Liver (tissue), 9 donors: ENCODE measurements around the gene CARD16. TPM values are rescaled to one million over a fixed set of nuclear protein-coding genes. Genes with fewer than 3 reads are reported as not detected.

Source experiments
- DNase-seq: peaks from one replicate; pipeline ENCODE4 v3.0.0-alpha.2; 2017; ENCODE audit warnings: low spot score
- H3K27ac ChIP-seq, 2 donors: one replicate each; pipeline ENCODE4 v1.7.0; 2013; ENCODE audit warnings: inconsistent platforms in 2 of 2, low read length in 2 of 2, control low read depth in 1 of 2, low read depth in 1 of 2, mild to moderate bottlenecking in 1 of 2
- H3K27me3 ChIP-seq, 4 donors: one replicate each; pipeline versions ENCODE4 v1.6.1 to v1.7.0; 2013; ENCODE audit warnings: low read length in 3 of 4, inconsistent platforms in 1 of 4, mild to moderate bottlenecking in 1 of 4, moderate library complexity in 1 of 4; ENCODE audit not compliant: control insufficient read depth in 4 of 4, insufficient read depth in 4 of 4
- H3K36me3 ChIP-seq, 4 donors: one replicate each; pipeline versions ENCODE4 v1.6.1 to v1.7.0; 2013; ENCODE audit warnings: low read length in 3 of 4, mild to moderate bottlenecking in 3 of 4, low read depth in 1 of 4, moderate library complexity in 1 of 4; ENCODE audit not compliant: control insufficient read depth in 4 of 4, insufficient read depth in 3 of 4
- H3K4me1 ChIP-seq, 4 donors: one replicate each; pipeline versions ENCODE4 v1.6.1 to v1.7.0; 2013; ENCODE audit warnings: low read length in 3 of 4, mild to moderate bottlenecking in 3 of 4, moderate library complexity in 1 of 4; ENCODE audit not compliant: control insufficient read depth in 4 of 4, insufficient read depth in 4 of 4
- H3K4me3 ChIP-seq, 3 donors: one replicate each; pipeline versions ENCODE4 v1.6.1 to v1.7.0; 2013; ENCODE audit warnings: low read length in 3 of 3, control low read depth in 1 of 3, low read depth in 1 of 3, mild to moderate bottlenecking in 1 of 3
- H3K9ac ChIP-seq, 2 donors: one replicate each; pipeline ENCODE4 v1.7.0; 2013; ENCODE audit warnings: low read length in 2 of 2, mild to moderate bottlenecking in 2 of 2, moderate library complexity in 2 of 2, control low read depth in 1 of 2, low read depth in 1 of 2
- H3K9me3 ChIP-seq, 4 donors: one replicate each; pipeline versions ENCODE4 v1.6.1 to v1.7.0; 2013; ENCODE audit warnings: low read length in 3 of 4; ENCODE audit not compliant: control insufficient read depth in 4 of 4
- ATF3 ChIP-seq: IDR thresholded peaks from 2 replicates; pipeline ENCODE4 v1.6.1; 2016; ENCODE audit warnings: antibody characterized with exemption
- CTCF ChIP-seq: fragments of 150-350 bp; IDR thresholded peaks from 2 replicates; pipeline ENCODE4 v1.5.1; 2017; ENCODE audit warnings: improper control_type of control experiment, low read depth, low read length; ENCODE audit not compliant: missing input control
- EGR1 ChIP-seq, 2 donors: IDR thresholded peaks; 2 replicates each; pipeline ENCODE4 v1.6.1; 2016 to 2018; ENCODE audit warnings: antibody characterized with exemption in 2 of 2, low read depth in 2 of 2
- FOXA1 ChIP-seq: IDR thresholded peaks from 2 replicates; pipeline ENCODE4 v1.6.1; 2016; ENCODE audit warnings: antibody characterized with exemption
- FOXA2 ChIP-seq: IDR thresholded peaks from 2 replicates; pipeline ENCODE4 v1.6.1; 2016; ENCODE audit warnings: antibody characterized with exemption
- GABPA ChIP-seq, 2 donors: IDR thresholded peaks in 1 of 2; conservative IDR thresholded peaks in 1 of 2; 2 replicates each; pipeline ENCODE4 v1.6.1; 2016; ENCODE audit warnings: antibody characterized with exemption in 2 of 2, mild to moderate bottlenecking in 1 of 2, moderate library complexity in 1 of 2
- HNF4A ChIP-seq, 2 donors: conservative IDR thresholded peaks; 2 replicates each; pipeline ENCODE4 v1.6.1; 2016; ENCODE audit warnings: antibody characterized with exemption in 2 of 2, mild to moderate bottlenecking in 2 of 2
- HNF4G ChIP-seq: IDR thresholded peaks from 2 replicates; pipeline ENCODE4 v1.6.1; 2016; ENCODE audit warnings: antibody characterized with exemption
- JUND ChIP-seq, 2 donors: IDR thresholded peaks; 2 replicates each; pipeline ENCODE4 v1.6.1; 2016; ENCODE audit warnings: antibody characterized with exemption in 2 of 2
- MAX ChIP-seq: IDR thresholded peaks from 2 replicates; pipeline ENCODE4 v1.6.1; 2016; ENCODE audit warnings: antibody characterized with exemption
- NR2F2 ChIP-seq: IDR thresholded peaks from 2 replicates; pipeline ENCODE4 v1.6.1; 2016; ENCODE audit warnings: antibody characterized with exemption
- RAD21 ChIP-seq, 2 donors: IDR thresholded peaks; 2 replicates each; pipeline ENCODE4 v1.6.1; 2016; ENCODE audit warnings: antibody characterized with exemption in 2 of 2, mild to moderate bottlenecking in 2 of 2
- RXRA ChIP-seq, 2 donors: IDR thresholded peaks; 2 replicates each; pipeline ENCODE4 v1.6.1; 2017 to 2018; ENCODE audit warnings: antibody characterized with exemption in 2 of 2, mild to moderate bottlenecking in 1 of 2
- SP1 ChIP-seq: IDR thresholded peaks from 2 replicates; pipeline ENCODE4 v1.6.1; 2018; ENCODE audit warnings: antibody characterized with exemption, mild to moderate bottlenecking
- TAF1 ChIP-seq: conservative IDR thresholded peaks from 2 replicates; pipeline ENCODE4 v1.6.1; 2016; ENCODE audit warnings: antibody characterized with exemption, mild to moderate bottlenecking
- YY1 ChIP-seq: IDR thresholded peaks from 2 replicates; pipeline ENCODE4 v1.6.1; 2016; ENCODE audit warnings: antibody characterized with exemption, mild to moderate bottlenecking
- WGBS: extraction: QIAGEN DNeasy Blood & Tissue Kit; methylation state at CpG from one replicate; pipeline ENCODE4 v1.1.7; 2013; 5-methylcytosine and 5-hydroxymethylcytosine counted together
- polyA plus RNA-seq, 2 donors: library from polyadenylated mRNA; stranded (reverse) in 1 of 2; unstranded in 1 of 2; fragments of 200-250 nt in 1 of 2; fragments of >200 nt in 1 of 2; fragmentation: Nextera tagmentation in 1 of 2; extraction: Ambion mirVana in 1 of 2; gene quantifications; one replicate each; pipeline versions ENCODE4 v1.2.1 to v1.2.3, GENCODE V29; 2013 to 2015
- total RNA-seq, 2 donors: library from RNA; depleted of rRNA; stranded (reverse); fragments of >200 nt; gene quantifications; one replicate each; pipeline ENCODE4 v1.2.3, GENCODE V29; 2014
- TF ChIP-seq, protein P1 (sequence below): IDR thresholded peaks from 2 replicates; pipeline ENCODE4 v1.6.1; 2016; ENCODE audit warnings: antibody characterized with exemption
- TF ChIP-seq, protein P2 (sequence below): IDR thresholded peaks from 2 replicates; pipeline ENCODE4 v1.6.1; 2016; ENCODE audit warnings: antibody characterized with exemption, mild to moderate bottlenecking
- donor health status: healthy.
- donor health status: healthy.
- donor health status: healthy.
- donor health status: healthy.
- donor health status: healthy.

Gene CARD16
- total and polyA plus RNA-seq, 4 donors: 5.1 to 10.0 (median 8.7) TPM

DNA sequence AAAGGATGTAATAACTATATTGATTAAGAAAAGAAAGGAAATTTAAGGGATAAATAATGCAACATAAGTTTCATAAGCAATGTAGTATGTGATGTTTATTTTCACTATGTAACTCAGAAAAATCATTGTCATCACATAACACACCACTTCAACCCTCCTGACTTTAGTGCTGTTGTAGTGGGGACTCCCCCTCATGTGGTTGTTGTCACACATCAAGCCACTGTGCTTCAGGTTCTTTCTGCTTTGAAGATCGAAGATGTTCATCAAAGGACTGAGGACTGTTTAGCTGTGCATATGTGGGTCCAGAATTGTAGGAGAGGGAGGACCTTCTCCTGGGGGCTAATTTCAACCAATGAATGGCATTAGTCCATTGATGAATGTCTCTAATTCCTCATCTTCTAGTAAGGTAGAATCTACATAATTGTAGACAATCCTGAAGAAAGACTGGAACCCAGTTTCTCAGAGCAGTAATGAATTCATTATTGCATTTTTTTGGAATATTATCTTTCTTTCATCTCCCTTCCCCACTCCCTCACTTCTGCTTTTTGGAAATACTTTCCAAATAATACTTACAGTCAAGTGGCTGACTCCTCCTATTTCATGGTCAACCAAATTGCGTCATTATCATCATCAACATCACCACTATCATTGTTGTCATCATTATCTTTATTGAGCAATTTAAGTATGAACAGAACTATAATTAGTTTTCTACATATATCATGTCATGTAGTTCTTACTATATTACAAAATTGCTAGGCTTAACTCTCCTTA, 9.8 kb upstream of the CARD16 start:
- 86% methylated on average over 2 of the region's 2 CpGs for WGBS
- no peak for DNase-seq
- Histone ChIP-seq H3K36me3 (no peaks in the 10 kb centered on the region), H3K27ac (no peak overlapping the region), H3K9me3 (no peaks in the 10 kb centered on the region), H3K9ac (no peak overlapping the region), H3K4me1 (no peaks in the 10 kb centered on the region), H3K4me3 (no peak overlapping the region), H3K27me3 (no peaks in the 10 kb centered on the region)
- TF ChIP-seq, protein P1, sequence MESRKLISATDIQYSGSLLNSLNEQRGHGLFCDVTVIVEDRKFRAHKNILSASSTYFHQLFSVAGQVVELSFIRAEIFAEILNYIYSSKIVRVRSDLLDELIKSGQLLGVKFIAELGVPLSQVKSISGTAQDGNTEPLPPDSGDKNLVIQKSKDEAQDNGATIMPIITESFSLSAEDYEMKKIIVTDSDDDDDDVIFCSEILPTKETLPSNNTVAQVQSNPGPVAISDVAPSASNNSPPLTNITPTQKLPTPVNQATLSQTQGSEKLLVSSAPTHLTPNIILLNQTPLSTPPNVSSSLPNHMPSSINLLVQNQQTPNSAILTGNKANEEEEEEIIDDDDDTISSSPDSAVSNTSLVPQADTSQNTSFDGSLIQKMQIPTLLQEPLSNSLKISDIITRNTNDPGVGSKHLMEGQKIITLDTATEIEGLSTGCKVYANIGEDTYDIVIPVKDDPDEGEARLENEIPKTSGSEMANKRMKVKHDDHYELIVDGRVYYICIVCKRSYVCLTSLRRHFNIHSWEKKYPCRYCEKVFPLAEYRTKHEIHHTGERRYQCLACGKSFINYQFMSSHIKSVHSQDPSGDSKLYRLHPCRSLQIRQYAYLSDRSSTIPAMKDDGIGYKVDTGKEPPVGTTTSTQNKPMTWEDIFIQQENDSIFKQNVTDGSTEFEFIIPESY: no peak

- Histone ChIP-seq H3K36me3 (no peaks in the 10 kb centered on the region), H3K27me3 (no peaks in the 10 kb centered on the region), H3K27ac (no peak overlapping the region), H3K4me3 (no peak overlapping the region), H3K4me1 (no peaks in the 10 kb centered on the region), H3K9me3 (no peaks in the 10 kb centered on the region), H3K9ac (no peak overlapping the region)
- no peak for TF ChIP-seq ATF3
- TF ChIP-seq, protein P2, sequence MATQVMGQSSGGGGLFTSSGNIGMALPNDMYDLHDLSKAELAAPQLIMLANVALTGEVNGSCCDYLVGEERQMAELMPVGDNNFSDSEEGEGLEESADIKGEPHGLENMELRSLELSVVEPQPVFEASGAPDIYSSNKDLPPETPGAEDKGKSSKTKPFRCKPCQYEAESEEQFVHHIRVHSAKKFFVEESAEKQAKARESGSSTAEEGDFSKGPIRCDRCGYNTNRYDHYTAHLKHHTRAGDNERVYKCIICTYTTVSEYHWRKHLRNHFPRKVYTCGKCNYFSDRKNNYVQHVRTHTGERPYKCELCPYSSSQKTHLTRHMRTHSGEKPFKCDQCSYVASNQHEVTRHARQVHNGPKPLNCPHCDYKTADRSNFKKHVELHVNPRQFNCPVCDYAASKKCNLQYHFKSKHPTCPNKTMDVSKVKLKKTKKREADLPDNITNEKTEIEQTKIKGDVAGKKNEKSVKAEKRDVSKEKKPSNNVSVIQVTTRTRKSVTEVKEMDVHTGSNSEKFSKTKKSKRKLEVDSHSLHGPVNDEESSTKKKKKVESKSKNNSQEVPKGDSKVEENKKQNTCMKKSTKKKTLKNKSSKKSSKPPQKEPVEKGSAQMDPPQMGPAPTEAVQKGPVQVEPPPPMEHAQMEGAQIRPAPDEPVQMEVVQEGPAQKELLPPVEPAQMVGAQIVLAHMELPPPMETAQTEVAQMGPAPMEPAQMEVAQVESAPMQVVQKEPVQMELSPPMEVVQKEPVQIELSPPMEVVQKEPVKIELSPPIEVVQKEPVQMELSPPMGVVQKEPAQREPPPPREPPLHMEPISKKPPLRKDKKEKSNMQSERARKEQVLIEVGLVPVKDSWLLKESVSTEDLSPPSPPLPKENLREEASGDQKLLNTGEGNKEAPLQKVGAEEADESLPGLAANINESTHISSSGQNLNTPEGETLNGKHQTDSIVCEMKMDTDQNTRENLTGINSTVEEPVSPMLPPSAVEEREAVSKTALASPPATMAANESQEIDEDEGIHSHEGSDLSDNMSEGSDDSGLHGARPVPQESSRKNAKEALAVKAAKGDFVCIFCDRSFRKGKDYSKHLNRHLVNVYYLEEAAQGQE: no peak
- no peak for TF ChIP-seq MAX
- no peak for TF ChIP-seq FOXA2
- no peak for TF ChIP-seq RXRA (IDR thresholded peaks at IDR 0.05)
- TF ChIP-seq NR2F2: no peak
- no peak for TF ChIP-seq CTCF
- TF ChIP-seq HNF4A (conservative IDR thresholded peaks at IDR 0.05): no peak
- TF ChIP-seq TAF1: no peak
- TF ChIP-seq EGR1 (IDR thresholded peaks at IDR 0.05; ENCODE audit: low read depth in 2 of 2): no peak
- TF ChIP-seq JUND (IDR thresholded peaks at IDR 0.05): no peak
- no peak for TF ChIP-seq SP1
- no peak for TF ChIP-seq FOXA1
- TF ChIP-seq, protein P1: no peak
- TF ChIP-seq RAD21 (IDR thresholded peaks at IDR 0.05): no peak
- TF ChIP-seq HNF4G: no peak
- no peak for TF ChIP-seq GABPA (IDR thresholded peaks at IDR 0.05 in 1 of 2, conservative IDR thresholded peaks at IDR 0.05 in 1 of 2)
- TF ChIP-seq YY1: no peak
- 87% methylated on average over 3 of the region's 3 CpGs for WGBS
- DNase-seq: no peak
These were observed 7.4 kb upstream of the CARD16 start for GRCh38 chr11:105052487-105052886.
